Stimulated activated CD4-positive, alpha-beta T cell treated with anti-CD3 and anti-CD28 coated beads, Interleukin-1b, Interleukin-23, amount 100 ng/mL, for 4 hours (primary cell): ENCODE measurements around the gene COL20A1.

Source experiments
- DNase-seq, 2 donors: peaks; one replicate each; pipeline ENCODE4 v3.0.0-alpha.2; 2020; ENCODE audit warnings: low read depth in 2 of 2

COL20A1 gene

DNA sequence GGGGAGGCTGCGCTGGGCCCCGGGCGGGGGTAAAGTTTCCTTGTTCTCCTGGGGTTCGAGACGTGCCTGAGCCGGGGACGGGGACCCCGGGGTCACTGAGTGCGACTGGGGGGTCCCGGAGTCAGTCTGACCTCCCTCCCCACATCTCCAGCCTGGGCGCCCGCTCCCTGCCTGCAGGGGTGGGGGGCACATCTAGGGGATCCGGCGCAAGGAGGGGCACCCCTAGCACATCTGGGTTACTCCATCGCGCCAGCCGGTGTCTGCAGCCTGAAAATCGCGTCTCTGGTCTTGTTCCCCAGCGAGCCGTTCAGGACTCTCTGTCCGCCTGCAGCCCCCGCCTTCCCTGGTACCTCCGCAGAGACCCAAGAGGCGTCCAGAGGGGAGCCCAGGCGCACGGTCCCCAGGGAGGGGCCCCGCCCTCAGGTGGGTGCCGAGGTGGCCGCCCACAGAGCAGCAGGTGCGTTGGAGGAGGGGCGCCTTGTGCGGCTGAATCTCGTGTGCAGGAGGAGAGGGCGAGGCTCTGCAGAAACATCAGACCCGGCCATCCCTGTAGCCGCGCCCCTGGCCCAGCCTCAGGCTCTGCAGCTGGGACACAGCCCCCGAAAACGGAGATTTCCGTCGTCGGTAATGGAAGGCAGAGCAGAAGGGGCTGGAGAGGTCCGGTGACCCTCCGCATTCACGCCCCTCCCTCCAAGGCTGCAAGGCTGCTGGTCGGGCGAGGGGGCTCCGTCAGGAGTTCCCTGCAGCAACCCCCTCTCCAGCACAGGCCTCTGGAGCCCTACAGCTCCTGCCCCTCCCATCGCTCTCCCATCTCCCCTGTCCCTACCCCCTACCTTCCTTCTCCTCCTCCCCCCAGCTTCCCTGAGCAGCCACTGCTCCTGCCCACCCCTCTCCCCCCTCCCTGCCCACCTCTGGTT is 68.8 kb downstream of the COL20A1 start:
- no peak for DNase-seq

DNA sequence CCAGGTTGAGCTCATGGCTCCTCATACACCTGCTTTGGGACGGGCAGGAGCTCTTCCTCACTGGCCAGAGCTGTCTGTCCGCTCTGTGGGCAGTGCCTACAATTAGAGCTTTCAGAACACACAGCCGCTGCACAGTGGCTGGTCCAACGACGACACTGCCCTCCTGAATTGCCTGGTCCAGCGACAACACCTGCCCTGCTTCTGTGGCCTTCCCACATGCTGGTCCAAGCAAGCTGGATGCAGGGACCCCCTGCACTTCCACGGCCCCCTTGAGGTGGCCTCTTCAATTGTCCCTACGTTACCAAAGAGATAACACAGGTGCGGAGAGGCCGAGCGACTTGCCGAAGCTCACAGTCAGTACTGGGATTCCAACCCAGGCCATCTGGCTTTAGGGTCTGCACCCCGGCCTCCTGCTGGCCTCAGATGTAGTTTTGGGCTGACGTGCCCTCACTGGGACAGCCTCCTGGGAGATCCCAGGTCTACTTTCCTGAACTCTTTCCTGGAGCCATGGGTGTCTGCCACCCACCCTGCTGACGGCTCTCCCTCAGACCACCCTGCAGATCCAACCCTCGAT is 69.5 kb downstream of the COL20A1 start:
- DNase-seq: no peak

DNA sequence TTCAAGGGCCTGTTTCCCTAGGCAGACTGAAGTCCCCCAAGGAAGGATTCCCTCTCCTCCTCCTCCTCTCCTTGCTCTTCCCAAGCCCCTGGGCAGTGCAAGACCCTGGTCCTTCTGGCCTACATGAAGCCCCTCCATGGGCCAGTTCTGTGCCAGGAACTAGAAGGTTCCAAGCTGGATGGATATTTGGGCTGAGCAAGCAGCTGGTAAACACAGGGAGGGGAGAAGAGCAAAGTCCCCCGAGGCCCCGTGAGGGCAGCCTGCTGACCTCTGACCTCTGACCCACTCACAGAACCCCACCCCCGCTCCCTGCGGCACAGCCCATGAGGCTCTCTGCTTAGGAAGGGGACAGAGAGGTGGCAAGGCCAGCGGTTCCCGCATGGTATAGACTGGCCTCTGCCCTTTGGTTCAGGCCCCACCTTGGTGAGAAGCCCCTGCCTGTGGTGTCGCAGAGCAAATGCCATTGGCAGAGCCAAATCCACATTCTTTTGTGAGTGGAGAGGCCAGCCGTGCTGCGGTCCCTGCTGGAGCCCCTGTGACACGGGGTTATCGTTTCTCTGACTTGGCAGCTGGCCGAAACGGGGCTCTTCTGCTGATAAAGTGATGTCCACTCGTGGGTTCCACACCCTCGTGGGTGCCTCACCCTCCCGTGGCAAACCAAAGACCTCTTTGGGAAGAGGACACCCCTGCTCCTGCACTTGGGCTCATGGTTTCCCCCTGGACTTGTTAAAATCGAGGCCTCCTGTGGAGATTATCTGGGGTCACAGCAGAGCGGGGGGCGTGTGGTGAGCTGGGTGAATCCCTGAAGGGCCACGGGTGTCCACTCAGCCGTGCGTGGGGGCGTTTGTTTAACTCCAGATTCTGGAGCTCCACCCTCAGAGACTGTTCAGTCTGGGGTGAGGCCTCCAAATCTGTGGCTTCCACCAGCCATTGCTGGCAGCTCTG is 70.3 kb downstream of the COL20A1 start:
- no peak for DNase-seq

- no peak for DNase-seq
These were observed 71.1 kb downstream of the COL20A1 start for GRCh38 chr20:63363981-63364561.

- no peak for DNase-seq
These were observed 72.0 kb downstream of the COL20A1 start for GRCh38 chr20:63364801-63365585.

- no peak for DNase-seq
These were observed 72.8 kb downstream of the COL20A1 start for GRCh38 chr20:63365601-63366389.

DNA sequence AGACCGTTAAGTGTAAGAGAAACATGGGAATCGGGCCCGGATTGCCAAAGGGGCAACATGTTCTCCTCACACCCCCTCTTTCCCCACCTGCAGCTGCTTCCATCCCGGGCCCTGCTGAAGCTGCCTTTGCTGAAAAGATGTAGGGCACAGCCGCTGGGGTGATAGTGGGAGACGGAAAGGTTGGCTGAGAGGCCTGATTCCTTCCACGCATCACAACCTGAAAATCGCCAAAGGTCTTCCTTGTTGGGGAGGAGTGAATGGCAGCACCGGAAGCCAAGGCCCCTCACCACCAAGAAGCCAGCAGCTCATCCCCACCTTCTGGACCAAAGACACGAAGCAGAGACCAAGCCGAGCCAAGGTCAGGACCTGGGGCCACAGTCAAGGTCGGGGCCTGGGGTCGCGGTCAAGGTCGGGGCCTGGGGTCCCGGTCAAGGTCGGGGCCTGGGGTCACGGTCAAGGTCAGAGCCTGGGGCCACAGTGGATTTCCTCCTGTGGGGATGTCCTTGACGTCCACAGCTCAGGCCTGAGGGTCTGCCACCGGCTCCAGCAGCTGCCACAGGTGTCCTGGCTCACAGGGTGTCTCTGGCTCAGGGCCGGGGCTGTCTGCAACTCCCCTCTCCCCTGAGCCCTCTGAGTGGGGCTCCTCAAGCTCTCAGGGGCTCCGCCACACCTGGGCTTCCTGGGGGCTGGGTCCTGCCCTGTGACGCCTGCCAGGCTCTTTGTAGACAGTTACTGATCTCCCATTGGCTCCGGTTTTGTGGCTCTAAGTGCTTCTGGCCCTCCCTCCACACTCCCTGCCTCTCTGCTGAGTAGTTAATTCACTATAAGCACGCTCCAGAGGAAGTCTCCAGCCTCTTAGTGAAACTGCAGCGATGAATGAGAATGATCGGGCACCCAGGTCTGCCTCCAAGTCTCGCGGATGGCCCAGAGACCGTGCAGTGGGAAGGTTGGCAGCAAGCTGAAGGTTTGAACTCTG is 73.7 kb downstream of the COL20A1 start:
- DNase-seq: no peak

DNA sequence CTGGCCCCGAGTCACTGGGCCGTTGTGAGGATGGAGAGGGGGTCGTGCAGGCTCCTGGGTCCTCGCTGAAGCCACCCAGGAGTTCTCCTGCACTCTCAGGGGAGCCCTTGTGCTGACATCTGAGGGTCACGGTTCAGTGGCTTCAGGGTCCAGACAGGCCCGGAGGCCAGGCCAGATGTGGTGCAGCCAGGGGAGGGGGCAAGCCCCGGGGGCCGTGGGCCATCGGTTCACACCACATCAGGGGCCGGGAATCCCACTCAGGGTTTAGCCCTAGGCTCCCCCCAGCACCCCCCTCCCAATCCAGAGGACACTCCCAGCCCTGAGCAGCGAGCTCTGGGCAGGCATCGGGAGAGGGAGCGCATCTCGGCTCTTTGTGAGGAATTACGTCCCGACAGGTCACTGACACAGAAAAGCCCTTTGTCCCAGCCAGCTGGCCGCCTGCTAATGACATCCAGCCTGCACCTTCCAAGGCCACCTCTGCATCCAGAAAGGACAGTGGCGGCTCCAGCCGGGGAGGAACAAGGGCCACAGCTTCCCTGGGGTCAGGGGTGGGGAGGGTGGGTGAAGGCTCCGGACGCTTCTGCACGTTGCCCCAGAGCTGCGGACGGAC is 74.6 kb downstream of the COL20A1 start:
- DNase-seq: no peak

- DNase-seq: no peak
These were observed 75.2 kb downstream of the COL20A1 start for GRCh38 chr20:63368151-63368550.

DNA sequence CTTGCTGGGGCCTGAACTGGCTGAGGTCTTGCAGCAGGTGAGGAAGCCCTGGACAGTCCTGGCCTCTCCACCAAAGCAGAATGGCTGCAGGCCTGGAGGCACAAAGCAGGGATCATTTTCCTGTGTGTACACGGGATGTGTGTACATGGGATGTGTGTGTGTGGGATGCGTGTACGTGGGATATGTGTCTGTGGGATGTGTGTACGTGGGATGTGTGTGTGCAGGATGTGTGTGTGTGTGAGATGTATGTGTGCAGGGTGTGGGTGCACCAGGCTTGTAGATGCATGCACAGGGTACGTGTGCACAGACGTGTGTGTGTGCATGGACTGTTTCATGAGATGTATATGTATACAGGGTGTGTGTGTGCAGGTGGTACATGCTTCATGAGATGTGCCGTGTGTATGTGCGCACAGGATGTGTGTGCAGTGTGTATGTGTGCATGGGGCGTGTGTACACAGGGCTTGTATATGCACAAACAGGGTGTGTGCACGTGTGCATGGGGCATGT is 76.1 kb downstream of the COL20A1 start:
- no peak for DNase-seq

- DNase-seq: no peak
These were observed 77.0 kb downstream of the COL20A1 start for GRCh38 chr20:63369724-63370617.

DNA sequence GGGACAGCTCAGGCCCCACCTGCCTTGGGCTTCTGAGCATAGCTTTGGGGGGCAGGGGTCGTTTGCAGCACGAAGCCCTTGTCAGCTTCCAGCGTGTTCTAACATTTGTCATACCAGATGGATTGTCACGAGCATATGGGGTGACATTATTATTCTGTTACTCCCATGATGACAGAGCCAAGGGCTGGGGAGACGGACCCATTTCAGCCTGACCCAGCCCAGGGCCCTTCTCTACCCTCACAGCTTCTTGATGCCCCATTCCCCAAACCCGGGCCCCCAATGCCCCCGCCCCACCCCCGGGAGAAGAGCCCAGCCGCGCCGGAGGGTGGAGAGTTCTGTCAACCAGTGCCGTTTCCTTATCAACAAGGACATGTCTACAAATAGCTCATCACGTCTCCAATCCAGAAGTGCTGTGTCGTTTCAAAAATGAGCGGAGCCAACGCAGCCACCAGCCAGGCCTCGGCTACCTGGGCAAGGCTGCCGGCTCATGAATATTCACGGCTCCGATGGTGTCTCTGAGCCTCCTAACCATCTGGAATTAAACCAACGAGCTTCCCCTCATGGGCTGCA is 77.7 kb downstream of the COL20A1 start:
- DNase-seq: no peak

- DNase-seq: no peak
These were observed 78.4 kb downstream of the COL20A1 start for GRCh38 chr20:63371291-63371865.

DNA sequence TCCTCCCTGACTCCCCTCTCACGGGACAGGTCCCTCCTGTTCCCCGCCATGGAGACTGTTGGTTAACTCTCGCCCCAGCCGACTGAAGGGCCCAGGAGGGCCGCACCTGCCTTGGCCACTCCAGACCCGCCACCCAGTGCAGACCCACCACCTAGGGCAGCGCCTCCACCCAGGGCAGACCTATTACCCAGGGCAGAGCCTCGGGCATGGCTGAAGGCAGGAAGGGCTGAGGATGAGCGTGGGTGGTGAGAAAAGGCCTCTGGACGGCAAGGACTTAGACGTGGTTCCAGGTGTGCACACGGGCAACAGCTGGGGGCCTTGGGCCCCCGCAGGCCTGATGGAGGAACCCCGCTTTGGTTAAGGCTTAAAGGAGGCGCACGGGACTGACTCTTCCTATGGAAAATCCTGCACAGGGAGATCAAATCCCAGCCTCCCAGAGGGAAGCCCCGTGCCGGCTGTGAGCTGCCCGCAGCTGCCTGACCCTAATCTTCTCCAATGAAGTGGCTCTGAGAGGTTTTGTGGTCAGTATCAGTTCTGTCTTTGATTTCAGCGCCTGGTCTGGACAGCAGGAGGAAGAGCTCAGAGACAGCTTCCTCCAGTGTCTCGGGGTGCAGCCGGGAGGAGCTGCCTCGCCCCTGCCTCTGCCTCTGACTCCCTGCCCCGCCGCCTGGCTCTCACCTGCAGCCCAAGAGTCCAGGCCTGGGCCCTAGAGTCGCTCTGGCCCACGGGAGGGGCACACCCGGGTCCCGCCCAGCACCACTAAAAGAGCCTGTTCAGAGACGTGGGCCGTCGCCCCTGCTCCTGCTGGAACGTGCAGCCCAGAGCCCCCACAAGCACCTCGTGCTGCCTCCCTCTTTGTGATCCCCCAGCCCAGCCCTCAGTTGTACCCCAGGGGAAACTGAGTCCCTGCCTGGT is 80.2 kb downstream of the COL20A1 start:
- DNase-seq: no peak

DNA sequence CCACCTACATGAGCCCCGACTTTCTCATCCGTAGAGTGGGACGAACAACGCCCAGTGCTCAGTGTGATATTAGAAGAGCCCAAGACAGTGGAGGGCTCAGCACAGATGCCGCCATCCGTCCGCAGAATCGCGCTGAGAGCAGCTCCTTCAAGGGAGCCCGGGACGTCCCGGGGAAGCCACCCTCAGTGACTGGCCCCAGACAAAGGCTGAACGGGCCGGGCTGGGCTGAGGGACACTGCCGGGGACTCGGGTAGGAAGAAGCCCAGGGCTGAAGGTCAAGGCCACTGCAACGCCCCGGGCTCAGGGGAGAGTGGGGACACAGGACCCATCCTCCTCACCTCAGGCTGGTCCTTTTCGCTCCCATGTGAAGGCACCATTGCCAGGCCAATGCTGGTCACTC is 81.0 kb downstream of the COL20A1 start:
- DNase-seq: no peak

DNA sequence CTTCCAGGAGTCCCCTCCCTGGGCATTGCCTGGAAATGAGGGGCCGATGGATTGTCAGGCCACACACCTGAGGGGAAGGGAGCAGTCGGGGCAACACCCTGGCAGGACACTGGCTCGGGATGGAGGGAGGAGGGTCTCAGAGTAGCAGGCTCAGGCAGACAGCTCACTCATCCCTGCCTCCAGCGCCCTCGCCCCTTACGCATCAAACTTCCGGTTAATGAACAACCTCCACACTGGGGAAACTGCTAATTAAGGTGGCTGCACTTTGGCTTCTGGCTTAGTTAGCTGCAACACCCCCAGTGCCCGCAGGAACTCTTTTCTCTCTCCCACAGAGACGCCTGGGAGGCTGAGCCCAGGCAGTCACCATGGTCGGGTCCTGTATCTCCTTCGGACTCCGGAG is 81.5 kb downstream of the COL20A1 start:
- DNase-seq: no peak
